Brain microvascular endothelial cell (primary cell): ENCODE measurements around the gene GPHN.

Experiments used
- DNase-seq: peaks from one replicate; pipeline ENCODE4 v3.0.0-alpha.2; 2020
- H3K27ac ChIP-seq: fragments of 250-450 bp; sonication (Bioruptor Pico); 2 replicates; pipeline ENCODE4 v1.5.1; 2020; ENCODE audit warnings: mild to moderate bottlenecking, moderate library complexity
- H3K27me3 ChIP-seq: fragments of 250-450 bp; sonication (Bioruptor Pico); replicated peaks from 2 replicates; pipeline ENCODE4 v1.5.1; 2020; ENCODE audit warnings: mild to moderate bottlenecking
- H3K36me3 ChIP-seq: fragments of 250-450 bp; sonication (Bioruptor Pico); replicated peaks from 2 replicates; pipeline ENCODE4 v1.5.1; 2020; ENCODE audit warnings: mild to moderate bottlenecking
- H3K4me3 ChIP-seq: 2 replicates; pipeline ENCODE4 v1.5.1; 2011; ENCODE audit warnings: low read depth, mild to moderate bottlenecking, control low read depth, low read length, moderate library complexity
- CTCF ChIP-seq: IDR thresholded peaks from 2 replicates; pipeline ENCODE4 v1.5.1; 2011; ENCODE audit warnings: low read depth, mild to moderate bottlenecking, moderate library complexity, low read length, control low read depth, inconsistent platforms; ENCODE audit errors: missing control alignments
- in situ Hi-C: cut with HindIII; loops from 2 replicates; pipeline ENCODE4 v1.10.0; 2017; ENCODE audit warnings: low sequenced_read_pairs, low pct_ligation_motif_present

Gene GPHN

GRCh38 chr14:67010602-67011001 is 502.7 kb downstream of the GPHN start:
- Histone ChIP-seq H3K27ac (no peak overlapping the region), H3K27me3 (no peaks in the 10 kb centered on the region), H3K4me3 (no peak overlapping the region), H3K36me3 (no peaks in the 10 kb centered on the region)
- TF ChIP-seq CTCF = no peak
- in situ Hi-C loops = no loop called here
- DNase-seq = no peak

- Histone ChIP-seq H3K27ac (no peak overlapping the region), H3K36me3 (no peaks in the 10 kb centered on the region), H3K27me3 (no peaks in the 10 kb centered on the region), H3K4me3 (no peak overlapping the region)
- in situ Hi-C loops = no loop called here
- TF ChIP-seq CTCF = no peak
- no peak for DNase-seq
Measured at GRCh38 chr14:67016856-67017255, 508.9 kb downstream of the GPHN start.

- no peak for TF ChIP-seq CTCF
- no peaks in the 10 kb centered on the region for H3K36me3 ChIP-seq
- in situ Hi-C loops = no loop called here
Measured at GRCh38 chr14:67018720-67019119, 510.8 kb downstream of the GPHN start.

GRCh38 chr14:67019796-67020195 is 511.8 kb downstream of the GPHN start:
- in situ Hi-C loops = no loop called here
- Histone ChIP-seq H3K27ac (no peak overlapping the region), H3K4me3 (no peak overlapping the region), H3K36me3 (no peaks in the 10 kb centered on the region), H3K27me3 (no peaks in the 10 kb centered on the region)
- DNase-seq = no peak
- TF ChIP-seq CTCF = no peak

More at GRCh38 chr14:67018720-67019119, 510.8 kb downstream of the GPHN start:
- Histone ChIP-seq H3K27ac (no peak overlapping the region), H3K4me3 (no peak overlapping the region), H3K27me3 (no peaks in the 10 kb centered on the region)
- no peak for DNase-seq

GRCh38 chr14:67031920-67032774 is 524.2 kb downstream of the GPHN start:
- no peak for DNase-seq
- Histone ChIP-seq H3K4me3 (no peak overlapping the region), H3K36me3 (no peaks in the 10 kb centered on the region), H3K27ac (no peak overlapping the region), H3K27me3 (no peaks in the 10 kb centered on the region)
- TF ChIP-seq CTCF = no peak
- in situ Hi-C loops = no loop called here

GRCh38 chr14:67045440-67045839 is 537.5 kb downstream of the GPHN start:
- no peaks in the 10 kb centered on the region for H3K36me3 ChIP-seq
- in situ Hi-C loops = no loop called here
- no peak overlapping the region for H3K27ac ChIP-seq
- H3K27me3 ChIP-seq = no peaks in the 10 kb centered on the region
- no peak for TF ChIP-seq CTCF
- DNase-seq = no peak
- H3K4me3 ChIP-seq = no peak overlapping the region
